Breast epithelium (tissue), 3 donors: Measurements from ENCODE around the gene AGBL5.

Experiments used
- CTCF ChIP-seq, 3 donors: fragments of 450-650 bp; IDR thresholded peaks; one replicate each; pipeline ENCODE4 v1.5.1; 2016 to 2017; ENCODE audit warnings: antibody characterized with exemption in 3 of 3, mild to moderate bottlenecking in 3 of 3, moderate library complexity in 3 of 3
- POLR2AphosphoS5 ChIP-seq, 3 donors: sonication (generic); formaldehyde crosslinking; IDR thresholded peaks; one replicate each; pipeline ENCODE4 v1.6.1; 2017; ENCODE audit warnings: antibody characterized with exemption in 3 of 3

DNA sequence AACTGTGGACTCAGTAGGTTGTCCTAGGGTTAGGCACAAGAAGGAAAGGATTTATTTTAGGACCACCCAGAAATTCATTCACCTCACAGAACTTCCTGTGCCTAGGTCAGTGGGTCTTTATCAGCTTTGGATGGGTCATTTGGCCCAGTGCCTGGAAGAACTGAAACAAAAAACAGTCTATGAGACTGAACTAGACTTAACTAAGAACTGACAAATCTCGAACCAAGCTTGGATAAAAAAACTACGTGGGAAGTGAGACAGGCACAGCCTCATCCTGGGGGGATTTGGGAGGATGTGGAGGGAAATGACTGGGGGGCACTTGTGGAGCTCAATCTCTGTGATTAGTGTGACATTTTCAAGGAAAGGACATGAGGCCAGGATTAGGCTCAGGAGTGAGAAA lies 22.3 kb downstream of the AGBL5 start:
- TF ChIP-seq POLR2AphosphoS5 (IDR thresholded peaks at IDR 0.05), result no peak
- no peak for TF ChIP-seq CTCF (IDR thresholded peaks at IDR 0.05)
